ENCODE data around the gene SLC35E1. TPM values are rescaled to one million over a fixed set of nuclear protein-coding genes. Genes with fewer than 3 reads are reported as not detected.
A peak's percentile ranks its signal among the peaks of the same experiment; 100 is the strongest.

Gene SLC35E1
- total RNA-seq, 1 donor = 38.0 TPM

GRCh38 chr19:16537111-16537510 is 35.1 kb downstream of the SLC35E1 start:
- H3K4me1 ChIP-seq (ENCODE audit: insufficient read depth, low read length) = peaks cover 9% of the 10 kb centered on the region
- H3K9me3 ChIP-seq (ENCODE audit: low read depth, low read length) = no peaks in the 10 kb centered on the region
- peaks cover 71% of the 10 kb centered on the region for H3K79me2 ChIP-seq (ENCODE audit: insufficient read depth, low read length)
- peak; percentile 83 for DNase-seq (ENCODE audit: insufficient read length, low spot score, missing footprints)
- peaks cover 35% of the 10 kb centered on the region for H3K36me3 ChIP-seq (ENCODE audit: insufficient read depth, low read length)
- no peak overlapping the region for H3K27ac ChIP-seq (ENCODE audit: low read depth, low read length)
- TF ChIP-seq CTCF (IDR thresholded peaks at IDR 0.05; ENCODE audit: extremely low read depth, low read depth, low read length) = no peak
- H3K4me2 ChIP-seq (ENCODE audit: insufficient read depth, low read length) = no peak overlapping the region
- H2AFZ ChIP-seq (ENCODE audit: low read length) = no peak overlapping the region
- peaks cover 50% of the 10 kb centered on the region for H4K20me1 ChIP-seq (ENCODE audit: insufficient read depth, low read length)
- H3K4me3 ChIP-seq (ENCODE audit: insufficient read depth, low read length) = no peak overlapping the region
- no peaks in the 10 kb centered on the region for H3K27me3 ChIP-seq (ENCODE audit: insufficient read depth, low read length)

GRCh38 chr19:16536130-16536529 is 36.1 kb downstream of the SLC35E1 start:
- Histone ChIP-seq H3K27ac (ENCODE audit: low read depth, low read length) (no peak overlapping the region), H3K4me3 (ENCODE audit: insufficient read depth, low read length) (no peak overlapping the region), H3K27me3 (ENCODE audit: insufficient read depth, low read length) (no peaks in the 10 kb centered on the region), H2AFZ (ENCODE audit: low read length) (no peak overlapping the region), H3K4me2 (ENCODE audit: insufficient read depth, low read length) (no peak overlapping the region), H3K9me3 (ENCODE audit: low read depth, low read length) (no peaks in the 10 kb centered on the region), H3K36me3 (ENCODE audit: insufficient read depth, low read length) (peaks cover 45% of the 10 kb centered on the region), H4K20me1 (ENCODE audit: insufficient read depth, low read length) (peaks cover 43% of the 10 kb centered on the region), H3K4me1 (ENCODE audit: insufficient read depth, low read length) (peaks cover 5% of the 10 kb centered on the region), H3K79me2 (ENCODE audit: insufficient read depth, low read length) (peaks cover 61% of the 10 kb centered on the region)
- peak; percentile 80 for DNase-seq (ENCODE audit: insufficient read length, low spot score, missing footprints)
- TF ChIP-seq CTCF (IDR thresholded peaks at IDR 0.05; ENCODE audit: extremely low read depth, low read depth, low read length) = no peak

GRCh38 chr19:16535381-16535780 is 36.8 kb downstream of the SLC35E1 start:
- Histone ChIP-seq H3K36me3 (ENCODE audit: insufficient read depth, low read length) (peaks cover 49% of the 10 kb centered on the region), H3K9me3 (ENCODE audit: low read depth, low read length) (no peaks in the 10 kb centered on the region), H3K27ac (ENCODE audit: low read depth, low read length) (no peak overlapping the region), H4K20me1 (ENCODE audit: insufficient read depth, low read length) (peaks cover 39% of the 10 kb centered on the region), H3K4me2 (ENCODE audit: insufficient read depth, low read length) (no peak overlapping the region), H3K4me1 (ENCODE audit: insufficient read depth, low read length) (no peaks in the 10 kb centered on the region), H2AFZ (ENCODE audit: low read length) (no peak overlapping the region), H3K27me3 (ENCODE audit: insufficient read depth, low read length) (no peaks in the 10 kb centered on the region), H3K79me2 (ENCODE audit: insufficient read depth, low read length) (peaks cover 54% of the 10 kb centered on the region), H3K4me3 (ENCODE audit: insufficient read depth, low read length) (no peak overlapping the region)
- peak; percentile 86 for DNase-seq (ENCODE audit: insufficient read length, low spot score, missing footprints)
- no peak for TF ChIP-seq CTCF (IDR thresholded peaks at IDR 0.05; ENCODE audit: extremely low read depth, low read depth, low read length)

- Histone ChIP-seq H3K79me2 (ENCODE audit: insufficient read depth, low read length) (peaks cover 27% of the 10 kb centered on the region), H2AFZ (ENCODE audit: low read length) (no peak overlapping the region), H3K4me3 (ENCODE audit: insufficient read depth, low read length) (no peak overlapping the region), H3K4me2 (ENCODE audit: insufficient read depth, low read length) (no peak overlapping the region), H3K27ac (ENCODE audit: low read depth, low read length) (no peak overlapping the region), H3K9me3 (ENCODE audit: low read depth, low read length) (no peaks in the 10 kb centered on the region), H3K27me3 (ENCODE audit: insufficient read depth, low read length) (no peaks in the 10 kb centered on the region), H3K36me3 (ENCODE audit: insufficient read depth, low read length) (peaks cover 59% of the 10 kb centered on the region), H3K4me1 (ENCODE audit: insufficient read depth, low read length) (no peaks in the 10 kb centered on the region), H4K20me1 (ENCODE audit: insufficient read depth, low read length) (peaks cover 19% of the 10 kb centered on the region)
- TF ChIP-seq CTCF (IDR thresholded peaks at IDR 0.05; ENCODE audit: extremely low read depth, low read depth, low read length) = no peak
- DNase-seq (ENCODE audit: insufficient read length, low spot score, missing footprints) = peak; percentile 84
These were observed 39.6 kb downstream of the SLC35E1 start for GRCh38 chr19:16532440-16533234.

Measured in osteoblast (primary cell).